NCI-H2081 (cell line): ENCODE data around the gene ZNF708.
A peak's percentile ranks its signal among the peaks of the same experiment; 100 is the strongest.
"Not testable (repeated sequence)": the region's sequence is repeated elsewhere in the genome, so short reads cannot be mapped to it uniquely, and the experiment has no call there.

Experiments
- DNase-seq, 2 experiments: peaks; one replicate each; lab custom pipeline; 2025; lab: John Stamatoyannopoulos, UW

ZNF708 gene

GRCh38 chr19:21260164-21260847 is 68.9 kb downstream of the ZNF708 start:
- no peak for DNase-seq

GRCh38 chr19:21259421-21260124 is 69.6 kb downstream of the ZNF708 start:
- DNase-seq = not testable (repeated sequence)

- peak in 1 of 2 experiments; percentile 12 for DNase-seq
Measured at GRCh38 chr19:21256722-21257121, 72.5 kb downstream of the ZNF708 start.
